PFSK-1 (cell line): ENCODE data around the gene DCC.

Source experiments
- FOXP2 ChIP-seq: optimal IDR thresholded peaks from 2 replicates; pipeline ENCODE3; 2011; ENCODE audit warnings: borderline replicate concordance, control low read depth, inconsistent platforms; ENCODE audit not compliant: insufficient read depth; ENCODE audit errors: extremely low read length, extremely low read depth
- POLR2AphosphoS5 ChIP-seq: IDR thresholded peaks from 2 replicates; pipeline ENCODE4 v1.6.1; 2012; ENCODE audit warnings: low read depth, mild to moderate bottlenecking, control low read depth, low read length, moderate library complexity
- REST ChIP-seq, 2 experiments: IDR thresholded peaks; 2 replicates each; pipeline versions ENCODE4 v1.6.1 to v1.8.0; 2011 to 2012; ENCODE audit warnings: low read depth in 2 of 2, low read length in 2 of 2, control low read depth in 1 of 2, inconsistent platforms in 1 of 2, mild to moderate bottlenecking in 1 of 2, moderate library complexity in 1 of 2; ENCODE audit not compliant: insufficient read depth in 1 of 2
- SIN3A ChIP-seq: IDR thresholded peaks from 2 replicates; pipeline ENCODE4 v1.6.1; 2012; ENCODE audit warnings: mild to moderate bottlenecking, low read length, moderate library complexity, borderline replicate concordance; ENCODE audit not compliant: insufficient read depth

DNA sequence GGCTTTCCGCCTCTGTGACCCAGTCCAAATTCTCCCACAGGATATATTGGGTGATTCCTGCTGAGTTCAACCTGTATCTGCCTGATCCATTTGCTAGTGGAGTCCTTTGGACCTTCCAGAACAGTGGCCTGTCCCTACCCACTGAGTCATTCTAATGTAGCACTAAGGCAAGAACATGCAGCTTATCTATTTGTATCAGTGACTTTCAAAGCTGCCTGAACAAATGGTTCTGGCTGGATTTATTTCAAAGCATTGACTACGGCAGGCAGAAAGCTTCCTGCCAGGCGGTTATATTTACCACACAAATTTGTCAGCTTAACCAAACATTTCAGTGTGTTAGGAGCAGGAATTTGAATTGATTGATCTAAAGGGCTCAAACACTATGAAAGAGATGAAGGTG, 613.4 kb downstream of the DCC start:
- no peak for TF ChIP-seq POLR2AphosphoS5
- no peak for TF ChIP-seq SIN3A
- no peak for TF ChIP-seq REST (IDR thresholded peaks at IDR 0.05; ENCODE audit: insufficient read depth in 1 of 2, low read depth in 2 of 2, low read length in 2 of 2)
- TF ChIP-seq FOXP2, result no peak
